Uterus (tissue), 4 donors: ENCODE data around the gene HLTF. TPM values are rescaled to one million over a fixed set of nuclear protein-coding genes. Genes with fewer than 3 reads are reported as not detected.
A peak's percentile ranks its signal among the peaks of the same experiment; 100 is the strongest.
"Not testable (repeated sequence)": the region's sequence is repeated elsewhere in the genome, so short reads cannot be mapped to it uniquely, and the experiment has no call there.

ENCODE experiments used
- DNase-seq, 2 donors: peaks; one replicate each; pipeline ENCODE4 v3.0.0-alpha.2; 2019 to 2020
- H3K27ac ChIP-seq, 2 donors: fragments of 200-600 bp; sonication (generic); 1 replicate in 1 of 2; 2 replicates in 1 of 2; pipeline ENCODE4 v1.5.1; 2016 to 2018
- H3K27me3 ChIP-seq, 2 donors: fragments of 200-600 bp; sonication (generic); one replicate each; pipeline ENCODE4 v1.5.1; 2018 to 2019; ENCODE audit warnings: control low read depth in 1 of 2
- H3K36me3 ChIP-seq, 2 donors: fragments of 200-600 bp; sonication (generic); one replicate each; pipeline ENCODE4 v1.5.1; 2019; ENCODE audit warnings: control low read depth in 1 of 2
- H3K4me1 ChIP-seq, 2 donors: fragments of 200-600 bp; sonication (generic); one replicate each; pipeline ENCODE4 v1.5.1; 2018 to 2019; ENCODE audit warnings: control low read depth in 1 of 2
- H3K4me3 ChIP-seq, 2 donors: fragments of 200-600 bp; sonication (generic); 1 replicate in 1 of 2; 2 replicates in 1 of 2; pipeline ENCODE4 v1.5.1; 2018 to 2019; ENCODE audit warnings: mild to moderate bottlenecking in 1 of 2
- H3K9me3 ChIP-seq, 2 donors: fragments of 200-600 bp; sonication (generic); one replicate each; pipeline ENCODE4 v1.5.1; 2019; ENCODE audit warnings: control low read depth in 1 of 2
- CTCF ChIP-seq, 4 experiments: fragments of 200-600 bp in 2 of 4; fragments of 450-650 bp in 2 of 4; sonication (generic) in 2 of 4; IDR thresholded peaks; one replicate each; pipeline ENCODE4 v1.5.1; 2016 to 2019; ENCODE audit warnings: antibody characterized with exemption in 4 of 4, mild to moderate bottlenecking in 2 of 4, moderate library complexity in 1 of 4
- POLR2A ChIP-seq, 2 donors: fragments of 450-650 bp; IDR thresholded peaks; one replicate each; pipeline ENCODE4 v1.6.1; 2016; ENCODE audit warnings: antibody characterized with exemption in 2 of 2, mild to moderate bottlenecking in 1 of 2, moderate library complexity in 1 of 2
- intact Hi-C: fragments of 100-400 bp; cut with DNase I; formaldehyde crosslinking; loops from one replicate; pipeline ENCODE4 v1.15.1; 2023; ENCODE audit warnings: low total_unique reads
- small RNA-seq: library from RNA; depleted of rRNA; stranded (forward); fragments of <200 nt; gene quantifications from one replicate; pipeline ENCODE3, GENCODE V24; 2016
- total RNA-seq, 4 donors: library from RNA; depleted of rRNA in 3 of 4; stranded (reverse); fragments of >200 nt in 3 of 4; gene quantifications; one replicate each; pipeline versions ENCODE4 v1.1.0 to v1.2.4, GENCODE V29; 2014 to 2023
- donor health status: DM: yes; HTN: yes; CAD: no.

HLTF gene
- total RNA-seq, 4 donors from 2014 or later, result 21.5 to 80.1 (median 38.0) TPM

GRCh38 chr3:148990236-148990635 is 96.1 kb downstream of the HLTF start:
- Histone ChIP-seq H3K27me3 (no peaks in the 10 kb centered on the region), H3K4me3 (no peak overlapping the region), H3K36me3 (no peaks in the 10 kb centered on the region), H3K9me3 (no peaks in the 10 kb centered on the region), H3K27ac (peak overlapping the region; percentile 97 to 99), H3K4me1 (peaks cover 0 to 10% of the 10 kb centered on the region in 2 donors)
- TF ChIP-seq POLR2A (IDR thresholded peaks at IDR 0.05) (peak in 1 of 2 donors; percentile 15), CTCF (IDR thresholded peaks at IDR 0.05) (no peak)
- intact Hi-C loops, result no loop called here
- peak in 1 of 2 donors; percentile 46 for DNase-seq

DNA sequence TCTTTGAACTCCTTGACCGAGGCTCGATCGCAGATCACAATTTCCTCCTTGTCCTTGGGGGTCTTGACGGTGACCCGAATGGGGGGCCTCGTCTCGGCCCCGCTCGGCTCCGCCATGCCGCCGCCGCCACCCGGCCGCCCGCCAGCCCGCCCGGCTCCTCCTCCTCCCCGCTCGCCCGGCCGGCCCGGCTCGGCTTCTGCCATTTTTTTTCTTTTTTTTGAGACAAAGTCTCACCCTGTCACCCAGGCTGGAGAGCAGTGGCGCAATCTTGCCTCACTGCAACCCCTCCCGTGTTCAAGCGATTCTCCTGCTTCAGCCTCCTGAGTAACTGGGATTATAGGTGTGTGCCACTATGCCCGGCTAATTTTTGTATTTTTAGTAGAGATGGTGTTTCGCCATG is 98.8 kb downstream of the HLTF start:
- DNase-seq, intact Hi-C loops, H3K4me3 ChIP-seq, H3K4me1 ChIP-seq, H3K36me3 ChIP-seq, H3K27ac ChIP-seq, H3K27me3 ChIP-seq, H3K9me3 ChIP-seq: not testable (repeated sequence)

DNA sequence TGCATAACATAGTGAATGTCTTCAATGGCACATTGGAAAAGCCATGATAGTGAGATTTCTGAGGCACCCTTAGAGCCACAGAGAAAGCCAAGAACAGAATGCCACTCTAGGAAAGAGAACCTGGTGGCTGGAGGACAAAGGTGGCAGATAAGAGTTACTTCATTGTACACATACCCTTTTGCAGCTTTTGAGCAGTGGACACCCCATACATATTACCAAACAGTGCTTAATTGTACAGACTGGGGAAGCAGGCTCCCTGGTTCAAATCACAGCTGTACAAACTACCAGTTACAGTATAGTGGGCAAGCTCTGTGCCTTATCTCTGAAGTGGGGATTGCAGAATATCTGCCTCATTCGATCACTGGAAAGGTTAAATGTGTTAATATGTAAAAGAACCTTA is 105.1 kb downstream of the HLTF start:
- intact Hi-C loops, result no loop called here
- no peaks in the 10 kb centered on the region for H3K4me1 ChIP-seq
- no peaks in the 10 kb centered on the region for H3K27me3 ChIP-seq
- TF ChIP-seq POLR2A (IDR thresholded peaks at IDR 0.05), result no peak
- TF ChIP-seq CTCF (IDR thresholded peaks at IDR 0.05), result no peak
- DNase-seq, result no peak
- no peaks in the 10 kb centered on the region for H3K36me3 ChIP-seq
- no peaks in the 10 kb centered on the region for H3K9me3 ChIP-seq
- no peak overlapping the region for H3K27ac ChIP-seq
- no peak overlapping the region for H3K4me3 ChIP-seq

Small RNA genes lying within 50 kb of the gene (small RNA-seq; reads per million reads assigned to genes)
- not detected for gene RF00019

Other genes with a start within 250 kb of the HLTF start
- gene CPA3, start 221.2 kb downstream of the HLTF start, total RNA-seq, result 10 to 100 TPM in 1 of 4 donors, 1 to 10 TPM in 3; 2.4 to 36.6 (median 6.0) TPM
- 100 to 1,000 TPM in 1 of 4 donors, 10 to 100 TPM in 3; 37.4 to 122 (median 64.2) TPM for gene GYG1, start 95.0 kb downstream of the HLTF start, total RNA-seq
- 10 to 100 TPM; 16.5 to 75.6 (median 31.7) TPM for gene HPS3, start 43.1 kb upstream of the HLTF start, total RNA-seq
- gene CP, start 135.3 kb upstream of the HLTF start, total RNA-seq, result 10 to 100 TPM in 1 of 4 donors, 1 to 10 TPM in 3; 2.2 to 13.3 (median 5.9) TPM
- 10 to 100 TPM in 3 of 4 donors, 1 to 10 TPM in 1; 6.7 to 35.5 (median 14.6) TPM for gene TM4SF18, start 247.1 kb upstream of the HLTF start, total RNA-seq